Sigmoid colon (tissue), 4 donors: Measurements from ENCODE around the gene CDKN3.
A peak's percentile ranks its signal among the peaks of the same experiment; 100 is the strongest.

Source experiments
- EP300 ChIP-seq, 4 donors: sonication (generic); formaldehyde crosslinking; IDR thresholded peaks; one replicate each; pipeline ENCODE4 v1.6.1; 2017; ENCODE audit warnings: antibody characterized with exemption in 4 of 4
- POLR2A ChIP-seq, 2 donors: fragments of 450-650 bp; IDR thresholded peaks; one replicate each; pipeline ENCODE4 v1.6.1; 2016; ENCODE audit warnings: antibody characterized with exemption in 2 of 2, mild to moderate bottlenecking in 2 of 2, moderate library complexity in 2 of 2
- POLR2AphosphoS5 ChIP-seq, 4 donors: sonication (generic); formaldehyde crosslinking; IDR thresholded peaks; one replicate each; pipeline ENCODE4 v1.6.1; 2017; ENCODE audit warnings: antibody characterized with exemption in 4 of 4
- TF ChIP-seq, protein P1 (sequence below), 4 experiments: fragments of 450-650 bp in 3 of 4; fragments of 200-600 bp in 1 of 4; IDR thresholded peaks; one replicate each; pipeline ENCODE4 v1.5.1; 2016 to 2019; ENCODE audit warnings: antibody characterized with exemption in 4 of 4, mild to moderate bottlenecking in 3 of 4, moderate library complexity in 2 of 4

DNA sequence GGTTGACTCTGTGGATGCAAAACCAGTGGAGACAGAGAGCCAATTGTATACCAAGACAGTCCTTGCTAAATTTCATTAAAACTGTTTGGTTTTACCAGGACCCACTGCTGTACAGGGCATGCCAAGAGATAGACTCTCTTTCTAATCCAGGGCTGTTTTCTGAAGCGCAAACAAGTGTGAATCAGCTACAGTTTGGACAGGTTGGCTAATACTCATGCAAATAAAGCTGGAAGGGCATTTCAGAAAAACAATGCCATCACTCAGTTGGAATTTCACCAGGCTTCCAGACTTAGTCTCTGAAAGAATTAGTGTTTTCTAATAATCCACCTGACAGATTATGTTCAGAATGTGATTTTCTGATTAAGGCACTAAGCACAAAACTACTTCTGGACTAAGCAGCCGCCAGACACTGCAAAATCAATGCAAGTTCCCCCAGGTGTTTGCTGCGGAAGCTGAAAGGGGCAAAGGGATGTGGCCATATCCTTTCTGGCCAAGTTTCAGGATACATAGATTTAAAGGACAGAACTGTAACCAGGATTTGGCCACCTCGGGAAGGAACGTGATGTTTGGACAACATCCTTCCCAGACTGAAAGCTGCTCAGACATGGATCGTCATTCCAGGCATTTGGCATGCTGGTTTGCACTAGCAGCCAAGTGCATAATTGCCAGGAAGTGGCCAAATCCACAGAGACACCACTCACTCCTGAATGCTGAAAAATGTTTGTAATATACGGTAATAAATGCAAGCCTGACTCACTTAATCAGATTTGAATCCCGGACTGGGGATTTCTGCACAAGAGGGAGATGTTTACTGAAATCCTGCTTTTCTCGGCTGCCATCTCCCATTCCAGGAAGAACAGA is 32.0 kb upstream of the CDKN3 start:
- TF ChIP-seq, protein P1, sequence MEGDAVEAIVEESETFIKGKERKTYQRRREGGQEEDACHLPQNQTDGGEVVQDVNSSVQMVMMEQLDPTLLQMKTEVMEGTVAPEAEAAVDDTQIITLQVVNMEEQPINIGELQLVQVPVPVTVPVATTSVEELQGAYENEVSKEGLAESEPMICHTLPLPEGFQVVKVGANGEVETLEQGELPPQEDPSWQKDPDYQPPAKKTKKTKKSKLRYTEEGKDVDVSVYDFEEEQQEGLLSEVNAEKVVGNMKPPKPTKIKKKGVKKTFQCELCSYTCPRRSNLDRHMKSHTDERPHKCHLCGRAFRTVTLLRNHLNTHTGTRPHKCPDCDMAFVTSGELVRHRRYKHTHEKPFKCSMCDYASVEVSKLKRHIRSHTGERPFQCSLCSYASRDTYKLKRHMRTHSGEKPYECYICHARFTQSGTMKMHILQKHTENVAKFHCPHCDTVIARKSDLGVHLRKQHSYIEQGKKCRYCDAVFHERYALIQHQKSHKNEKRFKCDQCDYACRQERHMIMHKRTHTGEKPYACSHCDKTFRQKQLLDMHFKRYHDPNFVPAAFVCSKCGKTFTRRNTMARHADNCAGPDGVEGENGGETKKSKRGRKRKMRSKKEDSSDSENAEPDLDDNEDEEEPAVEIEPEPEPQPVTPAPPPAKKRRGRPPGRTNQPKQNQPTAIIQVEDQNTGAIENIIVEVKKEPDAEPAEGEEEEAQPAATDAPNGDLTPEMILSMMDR (IDR thresholded peaks at IDR 0.05), result no peak
- TF ChIP-seq POLR2AphosphoS5 (IDR thresholded peaks at IDR 0.05) (peak in 3 of 4 donors; percentile 14 to 74 (median 54)), EP300 (IDR thresholded peaks at IDR 0.05) (peak in 2 of 4 donors; percentile 35 to 70), POLR2A (IDR thresholded peaks at IDR 0.05) (no peak)
